HG03342 (cell line): ENCODE results near the gene ERCC5.

ENCODE experiments used
- ATAC-seq: cut with Tn5 transposase; IDR thresholded peaks from one replicate; pipeline ENCODE4 v1.9.1; 2021; ENCODE audit warnings: mild to moderate bottlenecking, moderate library complexity; ENCODE audit not compliant: unreplicated experiment

The ERCC5 gene

DNA sequence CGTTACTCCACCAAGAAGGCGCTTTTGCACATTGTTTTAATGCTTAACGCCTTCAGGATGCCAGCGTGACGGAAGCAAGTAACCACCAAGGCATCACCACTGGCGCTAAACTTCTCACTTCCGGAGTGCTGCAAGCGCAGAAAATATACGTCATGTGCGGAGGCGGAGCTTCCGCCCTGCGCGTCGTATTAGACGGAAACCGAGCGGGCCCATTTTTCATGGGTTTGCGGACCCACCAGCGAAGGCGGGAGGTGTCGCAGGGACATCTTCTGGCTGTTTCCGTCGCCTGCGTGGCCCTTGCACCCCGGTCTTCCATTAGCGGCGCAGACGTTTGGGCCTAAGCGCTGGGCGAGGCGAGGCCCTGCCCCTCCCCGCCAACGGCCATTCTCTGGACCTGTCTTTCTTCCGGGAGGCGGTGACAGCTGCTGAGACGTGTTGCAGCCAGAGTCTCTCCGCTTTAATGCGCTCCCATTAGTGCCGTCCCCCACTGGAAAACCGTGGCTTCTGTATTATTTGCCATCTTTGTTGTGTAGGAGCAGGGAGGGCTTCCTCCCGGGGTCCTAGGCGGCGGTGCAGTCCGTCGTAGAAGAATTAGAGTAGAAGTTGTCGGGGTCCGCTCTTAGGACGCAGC, at the start of gene ERCC5:
Gene ERCC5, plus strand, starts transcription at position 403 of the 631 bp plus-strand sequence. CDS start 235 bp downstream, outside the sequence.
- ATAC-seq = peak; percentile 81

- peak; percentile 87 for ATAC-seq
Measured at GRCh38 chr13:102798581-102799425, 47.0 kb upstream of the ERCC5 start, which contains the start of the genes BIVM and POGLUT2. Gene BIVM (plus strand): TSS chr13:102799119. CDS start chr13:102807268, 8,149 bp downstream. Gene POGLUT2 (minus strand): TSS chr13:102798976. CDS start chr13:102798670, 306 bp downstream.

- no peak for ATAC-seq
Measured at GRCh38 chr13:102799426-102800144, 46.2 kb upstream of the ERCC5 start.

DNA sequence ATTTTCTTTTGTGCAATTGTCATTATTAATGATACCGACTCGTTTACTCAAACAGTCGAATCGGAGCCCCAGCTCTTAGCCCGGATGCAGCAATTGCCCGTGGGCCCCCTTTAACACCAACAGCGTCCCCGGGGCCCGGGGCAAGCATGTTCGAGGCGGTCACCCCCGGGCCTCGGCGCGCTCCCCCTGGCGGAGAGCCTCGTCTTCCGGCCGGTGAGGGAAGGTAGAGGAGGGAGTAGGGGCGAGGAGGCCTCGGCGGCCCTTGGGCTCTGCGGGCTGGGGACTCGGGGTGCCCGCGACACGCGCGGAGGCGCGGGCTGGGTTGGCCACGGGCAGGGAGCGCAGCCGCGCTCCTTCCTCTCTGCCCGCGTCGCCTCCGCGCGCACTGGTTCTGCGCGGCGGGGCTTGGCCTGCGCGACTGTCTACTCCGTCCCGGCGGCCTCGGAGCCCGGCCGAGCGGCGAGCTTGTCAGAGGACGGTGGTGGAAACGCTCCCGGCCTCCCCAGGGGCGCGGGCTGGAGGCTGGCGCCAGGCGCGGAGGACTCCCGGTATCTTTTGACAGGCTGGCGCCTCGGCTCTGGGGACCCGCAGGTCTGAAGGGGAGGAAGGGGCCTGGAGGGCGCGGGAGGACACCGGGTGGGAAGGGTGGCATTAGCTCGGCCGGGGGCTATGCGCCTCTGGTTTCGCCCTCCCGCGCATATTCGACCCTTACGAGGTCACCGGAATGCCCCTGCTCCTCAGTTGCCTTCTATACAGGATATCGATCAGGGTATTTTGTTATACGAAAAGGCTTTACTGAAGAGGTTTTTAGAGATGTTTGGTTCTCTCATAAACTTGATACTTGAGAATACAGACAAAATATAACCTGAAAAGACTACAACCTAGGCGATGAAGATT, 45.4 kb upstream of the ERCC5 start:
- peak; percentile 78 for ATAC-seq

DNA sequence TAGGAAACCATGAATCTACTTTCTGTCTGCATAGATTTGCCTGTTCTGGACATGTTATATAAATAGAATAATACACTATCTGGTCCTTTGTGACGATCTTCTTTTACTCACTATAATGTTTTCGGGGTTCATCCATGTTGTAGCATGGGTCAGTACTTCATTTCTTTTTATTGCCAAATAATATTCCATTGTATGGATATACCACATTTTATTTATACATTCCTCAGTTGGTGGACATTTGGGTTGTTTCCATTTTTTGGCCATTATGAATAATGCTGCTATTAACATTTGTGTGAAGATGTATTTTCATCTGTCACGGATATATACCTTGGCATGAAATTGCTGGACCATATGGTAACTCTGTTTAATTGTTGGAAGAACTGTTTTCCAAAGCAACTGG, 40.2 kb upstream of the ERCC5 start:
- ATAC-seq = no peak

GRCh38 chr13:102807699-102808098, 38.1 kb upstream of the ERCC5 start:
- ATAC-seq = no peak

DNA sequence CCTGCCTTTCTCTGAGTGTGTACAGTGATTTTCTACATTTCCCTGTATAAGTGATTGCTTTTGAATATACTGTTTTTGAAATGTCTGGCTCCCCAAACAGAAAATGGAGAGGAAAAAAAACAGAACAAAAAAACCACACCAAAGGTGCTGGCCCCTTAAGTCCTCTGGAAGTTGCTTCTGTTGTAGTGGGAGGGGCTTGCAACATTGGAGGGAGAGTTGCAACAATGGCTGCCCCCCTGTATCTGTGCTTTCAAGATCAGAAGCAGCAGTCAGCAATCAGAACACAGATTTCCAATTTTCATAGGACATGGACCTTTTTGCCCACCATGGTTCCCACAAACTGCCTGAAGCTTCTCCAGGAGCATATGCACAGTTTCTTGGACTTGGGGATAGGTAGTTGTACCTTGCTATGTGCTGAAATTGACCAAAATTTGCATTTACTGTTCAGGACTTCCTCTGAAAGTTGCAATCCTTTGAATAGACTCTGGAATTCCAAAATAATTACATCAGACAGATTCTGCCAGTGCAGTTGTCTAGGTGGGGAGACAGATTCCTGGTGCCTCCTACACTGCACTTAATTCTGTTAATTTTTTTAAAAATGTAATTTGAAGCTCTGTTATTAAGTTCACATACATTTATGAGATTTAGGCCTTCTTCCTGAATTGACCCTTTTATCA, 33.1 kb upstream of the ERCC5 start:
- peak; percentile 70 for ATAC-seq

DNA sequence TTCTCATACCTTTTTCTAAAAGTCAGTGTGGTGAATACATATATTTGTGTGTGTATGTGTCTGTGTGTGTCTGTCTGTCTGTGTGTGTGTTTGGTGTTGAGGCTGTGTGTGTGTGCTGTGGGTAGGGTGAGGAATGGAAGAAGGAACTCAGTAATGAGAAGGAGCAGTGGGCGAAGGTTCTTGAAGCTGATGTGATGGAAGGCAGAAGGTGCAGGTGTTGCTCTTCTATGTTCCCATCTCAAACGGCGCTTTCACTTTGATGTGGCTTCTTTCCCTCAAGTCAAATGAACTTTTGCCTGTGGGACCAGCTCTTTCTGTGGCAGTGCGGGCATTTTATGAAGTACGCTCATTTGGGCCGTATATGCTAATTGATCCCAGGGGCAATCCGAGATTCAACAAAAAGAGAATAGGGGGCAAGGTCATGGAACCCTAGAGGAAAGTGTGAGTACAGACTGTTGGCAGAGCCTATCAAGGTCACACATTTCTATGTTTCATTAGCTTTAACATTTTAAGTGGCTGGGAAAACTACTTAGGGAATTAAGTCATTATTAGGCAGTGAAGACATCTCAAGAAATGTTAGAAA, 31.7 kb upstream of the ERCC5 start:
- ATAC-seq = no peak

GRCh38 chr13:102814793-102815192, 31.0 kb upstream of the ERCC5 start:
- ATAC-seq = no peak

DNA sequence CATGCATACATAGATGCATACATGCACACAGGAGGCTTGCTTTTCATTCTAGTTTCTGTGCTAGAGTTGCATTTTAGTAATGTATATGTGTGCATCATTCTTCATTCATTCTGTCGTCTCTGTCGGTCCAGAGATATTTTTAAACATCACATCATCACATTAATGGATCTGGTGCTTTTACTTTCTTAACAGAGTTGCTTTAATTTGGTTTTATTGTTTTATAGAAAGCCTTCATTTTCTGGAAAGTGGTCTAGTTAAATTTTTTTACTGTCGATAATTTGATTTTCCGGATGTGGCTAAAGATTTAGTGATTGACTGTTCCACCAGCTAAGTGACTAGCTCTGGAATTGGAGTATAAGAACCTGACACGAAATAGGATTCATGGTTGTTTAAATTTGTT, 30.0 kb upstream of the ERCC5 start:
- no peak for ATAC-seq

DNA sequence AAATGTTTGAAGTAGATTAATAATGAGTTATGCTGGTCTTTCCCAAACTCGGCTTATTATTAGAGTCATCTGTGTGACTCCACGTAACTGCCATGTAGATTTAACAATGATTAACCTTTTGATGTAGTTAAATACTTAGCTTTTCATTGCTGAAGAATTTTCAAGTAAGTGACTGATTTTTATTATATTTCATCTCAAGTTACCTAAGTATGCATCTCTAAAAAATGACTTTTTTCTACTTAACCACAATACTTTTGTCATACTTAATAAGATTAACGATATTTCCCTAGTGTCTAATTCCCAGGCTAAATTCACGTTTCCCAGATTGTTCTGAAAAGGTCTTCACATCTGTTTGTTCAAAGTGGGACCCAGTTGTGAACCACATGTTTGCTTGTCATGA, 29.1 kb upstream of the ERCC5 start:
- ATAC-seq = no peak

DNA sequence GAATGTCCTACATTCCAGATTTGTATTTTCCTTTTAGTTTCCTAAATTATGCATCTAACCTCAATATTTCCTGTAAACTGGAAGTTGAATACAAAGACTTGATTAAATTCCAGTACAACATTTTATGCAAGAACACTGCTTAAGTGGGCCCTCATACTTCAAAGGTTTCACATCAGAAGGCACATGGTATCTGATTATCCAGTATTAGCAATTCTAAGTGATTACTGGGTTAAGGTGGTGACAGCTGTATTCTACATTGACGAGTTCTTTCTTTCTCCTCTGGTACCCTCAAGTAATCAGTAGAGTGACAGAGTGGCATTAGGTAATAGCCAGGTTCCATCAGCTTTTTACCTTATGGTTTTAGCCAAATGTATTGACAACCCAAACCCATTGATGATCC, 28.6 kb upstream of the ERCC5 start:
- no peak for ATAC-seq

GRCh38 chr13:102817907-102818306, 27.9 kb upstream of the ERCC5 start:
- ATAC-seq = no peak

DNA sequence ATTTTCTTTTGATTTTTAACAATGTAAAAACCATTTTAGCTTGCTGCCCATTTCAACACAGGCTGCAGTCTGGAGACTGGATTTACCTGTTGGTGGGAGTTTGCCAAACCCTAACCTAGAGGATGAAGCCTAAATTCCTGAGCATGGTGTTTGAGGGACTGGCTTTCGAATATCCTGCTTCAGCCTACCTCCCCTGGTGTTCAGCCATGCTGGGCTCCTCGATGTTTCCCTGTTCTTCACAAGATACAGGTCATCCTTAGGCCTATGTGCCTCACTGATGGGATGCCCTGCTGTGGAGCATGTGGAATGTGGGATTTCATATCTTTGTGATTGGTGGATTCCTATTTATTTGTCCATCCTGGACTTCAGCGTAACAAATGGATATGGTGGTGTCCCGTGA, 20.4 kb upstream of the ERCC5 start:
- ATAC-seq = no peak

DNA sequence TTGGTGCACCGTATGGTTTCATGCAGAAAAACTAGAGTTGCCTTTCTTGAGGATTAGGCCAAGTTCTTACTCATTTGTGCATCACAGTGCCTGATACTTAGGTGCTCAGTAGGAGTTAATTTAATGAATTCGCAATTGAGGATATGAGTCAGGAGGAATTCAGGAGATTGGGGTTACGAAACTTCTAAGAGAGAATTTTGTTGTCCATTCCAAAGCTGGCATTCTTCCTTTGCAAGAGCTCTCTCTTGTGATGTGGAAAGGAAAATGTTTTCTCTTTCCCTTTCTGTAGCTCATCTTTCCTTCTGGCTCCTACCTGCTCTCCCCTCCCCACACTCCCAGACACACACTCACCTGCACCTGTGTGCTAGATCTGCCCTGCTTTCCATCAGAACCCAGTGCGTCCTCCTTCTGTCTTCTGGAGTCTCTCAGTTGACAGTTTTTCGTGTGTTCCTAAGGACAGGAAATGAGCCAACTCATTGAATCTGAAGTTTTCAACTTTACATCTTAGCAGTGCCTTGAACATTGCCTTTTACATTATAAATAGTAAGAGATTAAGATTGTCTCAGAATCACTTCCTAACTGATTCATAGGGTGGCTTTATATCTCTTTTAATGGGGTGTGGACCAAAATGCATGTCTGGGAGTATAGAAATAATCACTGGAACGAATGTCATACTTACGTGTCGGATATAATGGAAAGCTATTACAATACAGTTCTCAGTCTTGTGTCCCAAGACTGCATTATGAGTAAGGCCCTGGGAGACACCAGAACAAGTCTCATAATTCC, 19.7 kb upstream of the ERCC5 start:
- no peak for ATAC-seq

DNA sequence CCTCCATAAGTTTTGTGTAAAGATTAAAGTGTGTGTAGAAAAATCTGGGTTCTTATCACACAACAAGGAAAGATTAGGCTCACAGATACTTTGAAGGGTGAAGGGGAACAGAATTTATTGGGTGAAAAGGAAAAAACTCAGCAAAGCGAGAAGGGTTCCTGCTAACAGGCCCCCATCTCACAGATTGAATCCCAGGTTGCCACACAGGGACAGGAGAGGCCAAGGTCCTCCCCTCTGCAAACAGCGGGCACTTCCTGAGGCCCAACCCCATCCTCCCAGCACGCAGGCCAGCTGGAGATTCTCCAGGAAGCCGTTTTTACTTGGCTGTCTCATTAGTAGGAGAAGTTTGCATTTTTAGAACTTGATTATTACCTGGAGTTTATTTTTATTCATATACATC, 15.2 kb upstream of the ERCC5 start:
- ATAC-seq = no peak

DNA sequence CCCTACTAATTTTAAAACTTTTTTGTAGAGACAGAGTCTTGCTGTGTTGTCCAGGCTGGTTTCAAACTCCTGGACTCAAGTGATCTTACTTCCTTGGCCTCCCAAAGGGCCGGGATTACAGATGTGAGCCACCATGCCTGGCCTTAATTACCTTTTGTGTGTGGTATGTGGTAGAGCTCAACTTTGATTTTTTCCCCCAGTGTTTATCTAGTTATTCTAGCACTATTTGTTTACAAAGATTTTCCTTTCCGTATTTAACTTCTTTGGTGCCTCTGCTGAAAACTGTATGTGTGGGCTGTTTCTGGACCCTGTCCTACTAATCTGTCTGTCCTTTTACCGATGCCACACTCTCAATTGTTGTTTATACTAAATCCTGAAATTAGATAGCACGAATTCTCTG, 9.4 kb upstream of the ERCC5 start:
- ATAC-seq = no peak

DNA sequence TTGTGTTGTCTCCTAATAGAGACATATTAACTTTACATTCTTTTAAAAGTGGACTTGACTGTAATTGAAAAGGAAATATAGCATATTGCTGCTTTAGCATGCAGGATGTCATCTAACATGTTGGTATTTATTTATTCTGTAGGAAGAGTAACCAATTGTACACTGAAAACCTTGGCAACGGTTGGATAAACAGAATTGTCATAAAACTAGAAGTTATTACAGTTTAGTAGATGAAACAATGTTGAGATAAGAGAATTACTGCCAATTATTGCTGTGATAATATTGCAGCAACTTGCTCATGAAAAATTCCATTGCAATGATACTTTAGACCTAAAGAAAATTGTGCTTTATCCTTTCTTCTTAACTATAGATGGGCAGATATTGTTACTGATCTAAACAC, 7.6 kb upstream of the ERCC5 start:
- ATAC-seq = no peak

DNA sequence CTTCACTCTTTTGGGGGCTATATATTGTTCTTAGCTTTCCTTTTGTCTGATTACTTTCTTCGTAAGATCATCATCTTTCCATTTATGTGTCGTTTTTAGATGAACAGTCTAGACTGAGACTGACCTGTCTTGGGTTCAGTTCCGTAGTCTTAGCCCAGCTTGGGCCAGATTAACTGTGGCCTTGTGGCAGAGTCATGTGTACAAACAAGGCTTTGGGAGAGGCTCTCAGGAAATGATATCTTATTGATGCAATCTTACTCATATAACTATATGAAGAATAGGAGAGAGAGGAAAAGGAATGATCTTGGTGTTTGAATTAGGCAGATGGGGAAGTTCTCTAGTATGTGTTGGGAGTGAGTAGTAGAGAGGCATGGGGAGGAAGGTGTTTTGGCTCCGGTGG, 6.8 kb upstream of the ERCC5 start:
- ATAC-seq = no peak
